ENCODE measurements around the gene PSMB2.

DNA sequence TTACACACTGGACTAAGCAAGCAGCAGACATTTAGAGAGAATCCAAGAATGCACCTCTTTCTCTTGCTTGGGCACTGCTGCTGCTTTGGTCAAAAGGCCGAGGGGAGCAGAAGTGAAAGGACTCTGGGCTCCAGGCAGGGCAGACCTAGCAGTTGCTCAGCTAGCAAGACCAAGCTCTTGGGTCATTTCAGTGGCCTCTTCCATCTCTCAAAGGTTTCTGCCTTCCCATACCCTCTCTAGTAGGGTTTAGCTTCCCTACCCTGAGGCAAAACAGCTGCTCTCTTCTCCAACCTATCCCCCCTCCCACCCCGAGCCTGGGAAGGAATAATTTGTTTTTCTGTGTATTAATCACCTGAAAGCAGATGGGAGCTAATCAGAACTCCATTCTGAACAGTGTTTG, 42.4 kb downstream of the PSMB2 start:
- no peak for TF ChIP-seq CTCF (IDR thresholded peaks at IDR 0.05; ENCODE audit: low read depth, low read length)
- no peak for TF ChIP-seq EZH2phosphoT487 (IDR thresholded peaks at IDR 0.05; ENCODE audit: low read depth)
